NOMO-1 (cell line): ENCODE measurements around the gene EFNA2.

ENCODE experiments used
- DNase-seq, 2 experiments: peaks; one replicate each; lab custom pipeline; 2025; ENCODE audit not compliant: unreplicated experiment in 2 of 2; lab: John Stamatoyannopoulos, UW

EFNA2 gene

GRCh38 chr19:1350867-1351266 lies 65.2 kb downstream of the EFNA2 start:
- DNase-seq, result no peak
